Suppressor macrophage treated with lipopolysaccharide for 4 hours (primary cell): ENCODE results near the gene PTPN14.

Experiments used
- DNase-seq: peaks from one replicate; pipeline ENCODE4 v3.0.0-alpha.2; 2020

Gene PTPN14

DNA sequence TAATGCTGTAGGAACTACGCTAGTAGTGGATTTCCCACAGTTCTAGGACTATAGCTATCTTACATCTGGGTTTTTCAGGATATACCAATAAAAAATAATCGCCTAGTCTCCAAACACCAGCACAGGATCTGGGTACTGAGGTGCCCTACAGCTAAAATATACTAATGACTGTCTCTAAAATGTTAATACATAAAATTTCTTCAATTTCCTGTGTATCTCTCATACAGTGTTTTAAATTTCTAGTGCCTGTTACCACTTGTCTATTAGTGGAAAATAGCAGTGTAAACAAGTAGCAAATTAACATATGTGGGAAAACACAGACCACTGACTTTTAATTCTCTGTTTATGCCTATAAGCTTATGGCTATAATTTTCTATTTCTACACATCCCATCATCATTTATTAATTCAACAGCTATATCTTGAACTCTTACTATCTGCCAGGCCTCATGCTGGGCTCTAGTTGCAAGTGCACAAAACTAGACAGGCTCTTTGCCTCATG lies 16.1 kb upstream of the PTPN14 start:
- no peak for DNase-seq

DNA sequence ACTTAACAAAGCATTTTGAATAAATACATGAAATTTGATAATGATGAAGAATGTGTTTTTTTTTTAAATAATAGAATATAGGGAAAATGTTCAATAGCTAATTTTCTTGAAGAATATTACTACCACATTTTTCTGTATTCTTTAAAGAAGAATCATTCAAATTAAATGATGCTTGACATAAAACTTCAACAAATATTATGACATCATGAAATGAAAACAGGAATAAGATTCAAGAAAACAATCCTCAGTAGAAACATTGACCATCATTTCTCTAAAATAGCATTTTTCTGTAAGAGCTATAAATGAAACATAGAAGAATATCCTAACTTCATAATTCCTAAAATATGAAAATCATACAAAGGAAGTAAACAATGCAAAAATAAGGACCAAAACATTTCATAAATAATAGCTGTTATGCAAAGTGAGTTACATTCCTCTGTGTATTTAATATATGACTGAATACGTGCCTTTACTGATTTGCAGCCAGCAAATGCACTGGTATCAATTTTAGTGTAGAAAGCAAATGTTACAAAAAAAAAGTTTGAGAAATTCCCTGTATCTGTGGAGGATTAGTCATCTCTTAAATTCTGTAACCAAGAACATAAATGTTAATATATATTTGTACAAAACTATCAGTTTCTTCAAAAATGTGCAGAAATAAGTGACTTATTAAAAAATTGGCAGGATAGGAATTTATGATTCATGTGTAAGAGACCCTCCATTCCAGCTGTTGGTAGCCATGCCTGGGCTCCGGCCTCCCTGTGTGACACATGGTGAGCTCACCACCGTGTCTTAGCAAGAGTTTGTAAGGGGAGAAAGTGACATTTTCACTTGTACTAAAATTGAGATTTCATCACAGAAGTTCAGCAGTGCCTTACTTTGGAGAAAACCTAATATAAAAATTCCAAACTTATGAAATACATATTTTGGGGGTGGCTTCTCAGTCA lies 15.0 kb upstream of the PTPN14 start:
- no peak for DNase-seq

DNA sequence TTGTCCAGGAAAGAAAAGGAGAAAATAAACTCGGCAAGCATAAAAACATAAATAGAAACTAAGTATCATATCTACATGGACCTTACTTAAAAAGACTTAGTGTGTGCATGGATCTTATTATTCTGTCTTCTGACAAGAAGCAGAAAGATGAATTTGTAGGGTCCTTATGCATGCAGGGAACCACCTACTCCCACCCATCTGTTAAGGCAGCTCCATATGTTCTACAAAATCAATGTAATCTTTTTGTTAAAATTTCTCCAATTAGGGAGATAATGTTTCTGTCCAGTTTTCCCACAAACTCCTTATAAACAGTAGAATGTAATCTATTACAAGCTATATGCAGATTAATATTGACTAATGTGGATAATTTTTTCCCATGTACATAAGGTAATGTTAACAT lies 13.9 kb upstream of the PTPN14 start:
- no peak for DNase-seq

DNA sequence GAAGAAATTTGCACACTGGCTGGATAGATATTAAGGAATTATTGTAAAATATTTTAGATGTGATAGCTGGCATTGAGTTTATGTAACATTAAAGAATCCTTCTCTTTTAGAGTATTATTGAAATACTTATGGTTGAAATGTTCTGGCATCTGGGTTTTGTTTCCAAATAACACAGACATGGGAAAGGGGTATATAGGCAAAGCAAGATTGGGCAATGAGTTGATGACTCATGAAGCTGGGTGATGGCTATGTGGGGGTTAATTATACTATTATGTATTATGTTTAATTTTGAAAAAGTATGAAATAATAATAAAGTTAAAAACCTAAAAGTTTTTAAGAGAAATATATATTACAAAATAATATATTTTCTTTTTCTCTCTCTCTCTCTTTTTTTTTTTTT lies 12.5 kb upstream of the PTPN14 start:
- DNase-seq: no peak

DNA sequence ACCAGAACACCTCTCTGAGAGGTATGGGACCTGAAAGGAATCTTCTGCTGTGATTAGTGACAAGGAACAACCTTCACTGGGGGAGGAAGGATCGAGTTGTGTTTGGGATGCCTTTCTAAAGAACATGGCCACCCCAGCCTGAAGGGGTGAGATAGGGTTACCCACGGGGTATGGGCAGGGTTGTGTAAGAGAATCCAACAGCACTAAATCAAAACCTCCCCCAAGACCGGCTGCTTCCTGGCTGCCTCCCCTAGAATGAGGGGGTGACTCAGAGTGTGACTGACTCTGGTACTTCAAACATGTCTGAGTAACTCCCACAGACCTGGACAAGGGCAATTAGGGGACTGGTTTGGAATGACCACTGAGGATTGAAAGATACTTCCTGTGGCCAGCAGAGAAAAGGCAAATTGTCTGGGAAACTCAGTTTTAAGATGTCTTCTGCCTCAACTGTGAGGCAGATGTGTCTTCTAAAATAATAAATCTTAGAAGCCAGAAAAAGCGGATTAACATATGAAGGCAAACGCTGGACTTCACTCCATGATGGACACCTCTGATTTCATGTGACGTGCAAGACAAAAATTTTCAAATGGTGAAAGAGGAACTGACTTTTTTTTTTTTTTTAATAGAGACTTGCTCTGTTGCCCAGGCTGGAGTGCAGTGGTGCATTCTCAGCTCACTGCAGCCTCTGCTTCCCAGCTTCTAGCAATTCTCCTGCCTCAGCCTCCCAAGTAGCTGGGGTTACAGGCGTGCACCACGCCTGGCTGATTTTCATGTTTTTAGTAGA lies 6.7 kb upstream of the PTPN14 start:
- no peak for DNase-seq

DNA sequence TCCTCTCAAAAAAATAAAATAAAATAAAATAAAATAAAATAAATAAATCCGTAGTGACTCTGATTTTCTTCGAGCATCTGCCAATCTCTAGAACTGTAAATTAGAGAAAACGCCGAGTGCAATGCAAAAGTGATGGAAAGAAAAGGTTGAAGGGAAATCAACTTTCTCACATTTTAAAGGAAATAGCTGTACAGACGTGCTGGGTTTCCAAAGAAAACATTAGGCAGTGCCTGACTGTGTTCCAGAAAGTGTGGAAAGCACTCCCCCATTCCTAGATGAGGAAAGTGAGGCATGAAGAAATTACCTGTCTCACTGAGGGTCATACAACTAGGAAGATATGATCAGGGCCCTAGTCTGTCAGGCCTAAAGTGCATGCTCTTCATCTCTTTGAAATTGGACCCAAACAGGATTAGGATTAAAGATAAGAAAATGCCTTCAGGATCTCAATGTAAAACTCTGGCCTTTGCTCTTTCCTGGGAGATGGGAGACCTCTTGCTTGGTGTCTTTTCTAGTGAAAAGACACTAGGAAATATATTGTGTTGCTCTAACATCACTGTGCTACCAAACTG lies 1.8 kb upstream of the PTPN14 start:
- DNase-seq: no peak

DNA sequence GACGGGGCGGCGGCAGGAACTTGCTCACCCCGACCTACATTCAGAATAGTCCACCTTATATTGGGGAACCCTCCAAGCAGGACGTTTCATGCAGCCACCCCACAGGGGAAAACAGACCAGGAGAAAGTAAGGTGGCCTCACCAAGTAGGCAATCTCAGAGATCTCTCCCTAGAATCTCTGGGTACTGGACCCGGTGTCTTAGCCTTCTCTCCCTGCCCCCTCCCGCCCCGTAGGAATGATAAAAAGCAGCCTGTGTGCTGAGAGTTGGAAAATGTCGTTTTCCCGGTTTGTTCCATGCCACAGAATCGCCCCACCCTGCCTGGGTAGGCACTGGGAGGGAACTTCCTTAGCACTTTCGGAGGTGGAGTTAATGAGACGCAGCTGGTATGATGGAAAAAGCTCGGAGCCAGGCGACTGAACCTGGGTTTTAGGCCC lies 789 bp upstream of the PTPN14 start:
- DNase-seq: no peak

DNA sequence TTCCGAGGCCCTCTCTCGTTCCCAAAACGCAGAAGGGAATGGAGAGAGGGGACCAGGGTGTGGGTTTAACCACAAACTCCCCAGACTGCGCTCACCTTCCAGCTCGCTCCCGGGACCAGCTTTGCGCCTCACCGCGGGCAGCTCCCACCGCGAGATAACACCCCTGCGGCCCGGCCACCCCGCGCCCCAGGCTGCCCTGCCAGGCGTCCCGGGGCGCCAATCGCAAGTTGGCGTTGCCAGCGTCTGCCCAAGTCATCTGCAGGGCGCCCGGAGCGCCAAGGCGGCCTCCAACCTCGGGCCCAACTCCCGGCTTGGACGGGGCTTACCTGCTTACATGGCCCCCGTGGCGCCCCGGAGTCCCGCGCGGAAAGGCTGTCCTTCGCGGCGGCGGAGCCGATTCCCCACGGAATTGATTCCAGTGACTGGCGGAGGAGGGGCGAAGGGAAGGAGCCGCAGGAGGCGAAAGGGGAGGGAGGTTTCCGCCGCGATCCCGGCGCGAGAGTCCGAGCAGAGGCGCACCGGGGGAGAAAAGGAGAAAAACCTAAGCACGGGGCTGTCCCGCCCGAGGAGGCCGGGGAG lies 456 bp downstream of the PTPN14 start:
- no peak for DNase-seq

DNA sequence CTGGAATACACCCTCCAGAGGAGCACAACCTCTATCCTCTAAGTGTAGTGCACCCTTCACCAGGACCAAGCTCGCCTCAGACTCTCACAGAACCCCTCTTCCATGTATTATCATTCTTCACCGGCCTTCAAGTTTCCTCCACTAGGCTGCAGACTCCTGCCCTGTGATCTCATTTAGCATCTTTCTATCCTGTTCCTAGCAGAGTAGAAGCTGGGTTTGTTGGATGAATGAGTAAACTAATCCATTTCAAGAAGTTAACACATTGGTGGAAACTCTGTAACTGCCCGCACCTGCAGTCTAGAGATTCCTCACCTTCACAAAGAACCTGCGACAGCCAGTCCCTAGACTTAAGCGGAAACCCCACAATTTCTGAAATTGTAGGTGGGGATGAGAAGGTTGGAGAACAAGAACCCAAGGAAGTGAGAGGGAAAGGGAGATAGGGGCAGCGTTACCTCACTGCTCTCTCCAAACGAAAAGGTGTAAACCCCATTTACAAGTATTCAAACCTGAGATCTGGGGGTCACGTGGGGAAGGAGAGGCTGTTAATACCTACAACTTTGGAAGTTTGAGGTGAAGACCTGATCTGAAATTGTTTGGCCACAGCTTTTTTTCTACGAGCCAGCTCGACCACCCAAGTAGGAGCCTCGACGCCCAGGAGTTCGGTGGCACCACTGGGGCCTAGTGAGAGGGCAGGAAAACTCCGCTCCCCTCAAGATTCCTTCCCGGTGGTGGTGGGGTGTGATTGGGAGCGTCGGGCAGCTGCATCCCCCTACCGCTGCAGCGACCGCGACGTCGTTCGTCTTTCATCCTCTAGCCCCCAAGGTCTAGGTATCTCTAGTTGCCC lies 1.2 kb downstream of the PTPN14 start:
- DNase-seq: no peak

DNA sequence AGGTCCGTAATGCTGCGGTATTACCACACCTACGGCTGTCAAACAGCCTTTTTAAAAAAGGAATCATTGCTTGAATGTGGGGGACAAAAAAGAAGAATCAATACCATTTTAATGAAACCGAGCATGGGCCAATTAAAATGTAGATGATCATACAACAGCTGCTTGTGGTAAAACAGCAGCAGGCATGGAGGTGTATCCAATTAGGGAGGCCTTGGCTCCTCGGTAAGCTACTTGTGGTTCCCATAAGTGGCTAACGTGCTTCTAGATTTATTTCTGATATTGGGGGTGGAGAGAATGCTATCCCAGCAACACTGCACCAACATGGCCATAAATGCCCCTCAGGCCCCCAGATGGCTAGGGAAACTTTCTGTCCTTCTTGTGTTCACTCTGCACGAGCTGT lies 1.8 kb downstream of the PTPN14 start:
- no peak for DNase-seq

DNA sequence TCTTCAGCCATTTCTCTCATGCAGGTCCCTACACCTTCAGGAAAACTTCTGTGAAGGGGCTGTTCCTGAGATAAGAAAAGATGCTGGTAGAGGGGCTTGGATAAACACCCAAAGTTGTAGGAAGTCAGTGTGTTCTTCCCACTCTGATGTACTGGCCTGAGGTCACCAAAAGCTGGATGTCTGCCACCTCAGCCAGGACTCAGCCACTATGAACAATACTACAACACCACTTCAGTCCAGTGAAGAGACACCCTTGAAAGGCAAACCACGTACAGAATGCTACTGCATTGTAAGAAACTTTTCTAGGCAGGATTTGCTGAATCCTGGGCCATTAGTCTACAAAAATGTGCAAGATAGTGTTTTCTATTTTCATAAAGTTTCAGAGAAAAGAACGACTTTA lies 2.4 kb downstream of the PTPN14 start:
- DNase-seq: no peak

DNA sequence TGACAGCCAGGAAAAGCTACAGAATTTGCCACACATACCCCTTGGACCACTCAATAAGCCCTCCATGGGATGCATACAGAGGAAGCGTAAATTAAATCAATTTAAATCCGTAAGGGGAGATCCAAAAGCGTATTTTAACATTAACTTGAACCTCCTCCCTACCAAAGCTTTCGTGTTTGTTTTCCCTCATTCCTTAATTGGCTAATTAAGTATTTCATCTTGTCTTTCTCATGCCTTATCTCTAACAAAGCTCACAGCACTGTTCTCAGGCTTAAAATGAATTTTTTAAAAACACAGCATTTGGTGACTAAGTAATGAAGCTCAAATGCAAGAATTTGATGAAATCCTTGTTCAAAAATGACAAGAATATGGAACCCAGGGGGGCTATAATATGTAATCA lies 3.1 kb downstream of the PTPN14 start:
- DNase-seq: no peak

DNA sequence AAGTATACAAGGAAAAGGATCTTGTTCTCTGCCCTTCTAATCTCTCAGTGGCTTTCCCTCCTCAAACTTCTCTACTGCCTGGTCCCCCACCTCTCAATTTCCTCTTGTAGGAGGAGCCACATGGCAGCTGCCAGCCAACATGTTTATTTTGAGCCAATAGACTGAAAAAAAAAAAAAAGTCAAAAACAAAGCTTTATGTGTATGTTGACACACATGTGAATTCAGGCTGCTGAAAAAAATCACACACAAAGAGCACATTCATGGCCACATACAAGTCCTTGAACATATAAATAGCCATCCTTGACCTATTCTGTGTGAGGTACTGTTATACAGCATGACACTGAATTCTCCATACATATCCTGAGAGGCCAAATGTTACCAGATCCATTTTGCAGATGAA lies 3.7 kb downstream of the PTPN14 start:
- DNase-seq: no peak

DNA sequence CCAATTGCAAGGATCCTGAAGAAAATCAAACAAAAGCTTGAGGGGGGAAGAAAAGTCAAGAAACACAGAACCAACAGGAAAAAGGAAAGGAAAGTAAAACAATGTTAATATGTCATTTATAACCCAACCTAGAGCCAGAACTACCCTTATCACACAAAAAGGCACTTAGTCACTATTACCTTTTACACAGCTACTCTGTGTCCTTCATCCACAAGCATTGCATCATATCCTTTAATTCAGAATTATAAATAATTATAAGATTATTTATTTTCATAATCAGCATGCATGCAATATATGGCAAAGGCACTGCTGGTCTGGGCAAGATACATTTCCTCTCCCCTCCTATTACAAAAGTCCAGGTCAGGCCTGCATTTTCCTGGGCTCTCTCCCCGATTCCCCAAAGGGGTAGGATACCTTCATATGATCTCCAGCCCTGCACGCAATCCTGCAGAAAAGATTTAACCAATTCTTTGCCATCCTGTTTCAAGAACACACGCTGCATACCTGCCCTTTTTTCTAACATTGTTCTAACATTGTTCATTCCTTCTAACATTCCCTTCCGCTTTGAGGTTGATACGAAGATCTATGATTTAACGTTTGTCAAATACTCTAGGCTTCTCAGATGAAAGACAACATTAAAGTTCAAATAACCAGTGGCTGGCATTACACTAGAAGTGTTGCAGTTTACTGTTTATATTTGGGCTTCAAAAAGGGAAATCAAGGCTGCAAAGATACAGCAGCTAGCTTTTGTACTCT lies 4.3 kb downstream of the PTPN14 start:
- no peak for DNase-seq

DNA sequence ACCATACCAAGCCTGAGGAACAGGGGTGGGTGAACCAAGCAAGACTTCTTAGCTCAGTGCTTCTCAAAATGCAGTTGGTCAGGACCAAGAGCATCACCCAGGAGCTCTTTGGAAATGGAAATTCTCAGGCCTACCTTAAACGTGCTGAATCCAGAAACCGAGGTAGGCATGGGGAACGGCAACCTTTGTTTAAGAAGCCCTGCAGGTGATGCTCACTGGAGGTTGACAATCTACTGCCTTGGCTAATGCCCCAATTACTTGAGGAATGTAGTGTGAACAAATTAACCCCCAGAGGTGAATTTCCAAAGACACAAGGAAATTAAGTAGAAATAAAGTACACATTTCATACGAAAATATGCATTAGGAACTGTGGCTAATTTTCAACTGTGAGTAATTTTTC lies 5.3 kb downstream of the PTPN14 start:
- no peak for DNase-seq

DNA sequence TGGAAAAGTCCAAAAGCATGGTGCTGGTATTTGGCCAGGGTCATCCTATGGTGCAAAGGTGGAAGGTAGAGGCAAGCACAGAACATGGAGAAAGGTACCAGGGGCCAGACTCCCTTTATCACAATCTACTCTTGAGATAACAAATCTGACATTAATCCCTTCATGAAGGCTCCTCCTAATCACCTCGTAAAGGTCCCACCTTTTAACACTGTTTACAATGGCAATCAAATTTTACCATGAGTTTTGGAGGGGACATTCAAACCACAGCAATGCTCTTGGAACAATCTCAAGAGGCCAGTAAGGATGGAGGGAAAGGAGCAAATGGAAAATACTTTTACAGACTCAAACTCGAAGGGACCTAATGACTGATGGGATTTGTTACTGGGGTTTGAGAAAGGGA lies 6.1 kb downstream of the PTPN14 start:
- DNase-seq: no peak

DNA sequence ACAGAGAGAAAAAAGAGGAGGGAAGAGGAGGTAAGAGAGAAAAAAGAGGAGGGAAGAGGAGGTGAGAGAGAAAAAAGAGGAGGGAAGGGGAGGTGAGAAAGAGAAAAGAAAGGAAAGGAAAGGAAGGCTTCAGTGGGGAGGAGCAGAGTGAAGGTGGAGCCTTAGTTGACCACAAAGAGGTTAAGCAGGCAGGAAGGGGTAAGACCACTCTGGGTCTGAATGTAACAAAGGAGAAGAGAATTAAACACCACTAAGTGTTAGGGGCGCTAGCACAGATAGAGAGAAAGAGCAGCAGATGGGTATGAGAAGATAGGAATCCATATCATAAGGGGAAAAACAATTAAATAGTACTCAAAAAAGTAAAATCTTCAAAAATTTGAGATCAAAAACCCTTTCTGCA lies 6.6 kb downstream of the PTPN14 start:
- DNase-seq: no peak

DNA sequence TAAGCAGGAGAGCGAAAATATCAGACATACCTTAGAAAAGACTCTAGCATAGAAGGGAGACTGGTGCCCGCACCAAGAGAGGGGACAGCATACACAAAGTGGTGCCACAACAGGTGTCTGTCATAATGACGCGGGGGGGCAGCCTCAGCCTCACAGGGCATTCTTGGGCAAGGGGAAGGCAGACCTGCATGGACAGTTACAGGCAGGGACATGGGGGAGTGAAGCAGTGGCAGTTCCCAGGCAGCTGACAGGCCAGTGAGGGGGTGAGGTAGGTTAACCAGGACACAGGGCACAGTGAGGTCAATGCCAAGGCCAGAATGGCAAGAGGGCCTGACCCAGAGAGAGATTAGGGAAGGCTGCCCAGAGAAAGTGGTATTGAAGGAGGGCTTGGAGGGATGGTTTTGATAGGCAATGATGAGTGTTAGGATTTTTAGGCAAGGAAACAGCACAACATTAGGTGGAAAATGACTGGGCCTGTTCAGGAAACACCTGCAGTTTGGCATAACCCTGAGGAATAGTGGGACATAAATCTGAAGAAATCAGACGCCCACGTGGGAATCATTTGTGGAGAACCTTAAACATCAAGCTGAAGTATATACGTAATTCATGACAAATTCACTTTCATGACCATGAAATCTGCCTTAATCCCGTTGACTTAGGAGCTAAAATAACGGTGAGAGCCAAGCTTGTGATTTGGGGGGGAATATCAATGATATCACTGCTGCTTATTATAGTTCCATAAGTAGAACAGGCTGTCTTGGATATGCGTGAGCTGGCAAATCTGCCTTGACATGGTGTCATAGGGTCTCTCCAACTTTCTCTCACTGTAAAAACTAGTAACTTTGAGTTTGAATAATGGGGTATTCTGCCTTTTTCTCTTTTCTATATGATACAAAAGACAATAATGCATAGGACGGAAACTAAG lies 8.9 kb downstream of the PTPN14 start:
- no peak for DNase-seq

DNA sequence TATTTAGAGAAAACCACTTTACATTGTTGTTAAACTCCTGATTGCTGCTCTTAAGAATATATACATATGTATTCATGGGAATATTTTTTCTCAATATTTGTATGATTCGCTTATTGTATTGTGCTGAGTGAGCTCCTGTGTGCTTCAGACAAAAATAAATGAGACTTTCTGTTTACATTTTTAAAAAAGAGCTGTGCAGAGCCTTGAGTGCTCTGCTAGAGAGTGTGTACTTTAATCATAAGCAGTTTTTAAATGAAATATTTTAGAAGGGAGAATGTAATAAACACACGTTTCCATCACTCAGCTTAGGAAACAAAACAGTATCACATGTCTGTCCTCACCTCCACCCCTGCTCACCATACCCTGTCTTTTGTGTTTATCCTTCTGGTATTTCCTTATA lies 9.7 kb downstream of the PTPN14 start:
- no peak for DNase-seq

DNA sequence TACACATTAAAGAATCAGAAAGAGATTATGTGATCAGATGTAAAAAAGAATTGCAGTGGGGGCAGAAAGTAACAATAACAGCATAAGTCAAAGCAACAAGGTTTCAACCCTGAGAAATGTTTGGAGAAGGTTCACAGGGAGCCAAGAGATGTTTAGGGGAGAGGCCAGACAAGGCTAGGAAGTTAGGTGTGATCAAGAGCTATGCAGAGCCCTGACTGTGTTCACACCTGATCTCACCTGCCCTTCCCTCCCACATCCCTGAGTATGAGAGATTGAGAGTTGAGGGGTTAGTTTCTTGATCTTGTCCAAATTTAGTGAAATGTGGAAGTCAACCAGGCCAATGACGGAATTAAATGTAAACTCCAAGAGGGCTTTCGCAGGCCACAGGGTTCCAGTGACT lies 10.2 kb downstream of the PTPN14 start:
- DNase-seq: no peak
